GM21526 (cell line): ENCODE measurements around the gene PRPF6.

Source experiments
- ATAC-seq: cut with Tn5 transposase; IDR thresholded peaks from one replicate; pipeline ENCODE4 v1.9.1; 2021; ENCODE audit warnings: moderate library complexity; ENCODE audit not compliant: unreplicated experiment, low FRiP score

PRPF6 gene

GRCh38 chr20:64044484-64045247 lies 63.7 kb downstream of the PRPF6 start:
- ATAC-seq: no peak

GRCh38 chr20:64045346-64046011 lies 64.5 kb downstream of the PRPF6 start:
- no peak for ATAC-seq

GRCh38 chr20:64047046-64047389 lies 66.1 kb downstream of the PRPF6 start:
- ATAC-seq: no peak

- ATAC-seq: no peak
Measured at GRCh38 chr20:64047968-64048401, 67.1 kb downstream of the PRPF6 start.

GRCh38 chr20:64048402-64049044 lies 67.6 kb downstream of the PRPF6 start:
- no peak for ATAC-seq

- no peak for ATAC-seq
Measured at GRCh38 chr20:64049060-64049877, 68.3 kb downstream of the PRPF6 start, which contains the start of gene SOX18. SOX18 (minus strand) TSS chr20:64049639; CDS start chr20:64049516, 123 bp downstream.

- no peak for ATAC-seq
Measured at GRCh38 chr20:64049878-64050260, 68.9 kb downstream of the PRPF6 start.

GRCh38 chr20:64050261-64051032 lies 69.5 kb downstream of the PRPF6 start:
- no peak for ATAC-seq

GRCh38 chr20:64051033-64051452 lies 70.1 kb downstream of the PRPF6 start:
- ATAC-seq: no peak

- no peak for ATAC-seq
Measured at GRCh38 chr20:64051561-64052325, 70.8 kb downstream of the PRPF6 start.

GRCh38 chr20:64052326-64052722 lies 71.4 kb downstream of the PRPF6 start:
- ATAC-seq: no peak

- no peak for ATAC-seq
Measured at GRCh38 chr20:64052987-64053840, 72.3 kb downstream of the PRPF6 start.

GRCh38 chr20:64053841-64054661 lies 73.1 kb downstream of the PRPF6 start:
- ATAC-seq: no peak

GRCh38 chr20:64055396-64055892 lies 74.5 kb downstream of the PRPF6 start:
- ATAC-seq: no peak

- no peak for ATAC-seq
Measured at GRCh38 chr20:64055893-64056638, 75.1 kb downstream of the PRPF6 start.

GRCh38 chr20:64056639-64056888 lies 75.6 kb downstream of the PRPF6 start:
- ATAC-seq: no peak
